Activated naive CD8-positive, alpha-beta T cell (primary cell): Measurements from ENCODE around the gene HSD17B12.

Experiments
- H3K27ac Mint-ChIP-seq: one replicate; pipeline ENCODE4 v1.8.0; 2021; ENCODE audit warnings: mixed read lengths
- H3K27me3 Mint-ChIP-seq: one replicate; pipeline ENCODE4 v1.8.0; 2021; ENCODE audit warnings: mixed read lengths
- H3K36me3 Mint-ChIP-seq: one replicate; pipeline ENCODE4 v1.8.0; 2021; ENCODE audit warnings: mixed read lengths
- H3K4me1 Mint-ChIP-seq: one replicate; pipeline ENCODE4 v1.8.0; 2021; ENCODE audit warnings: low read depth, mixed read lengths
- H3K4me3 Mint-ChIP-seq: one replicate; pipeline ENCODE4 v1.8.0; 2021; ENCODE audit warnings: mild to moderate bottlenecking, mixed read lengths
- H3K9me3 Mint-ChIP-seq: one replicate; pipeline ENCODE4 v1.8.0; 2021; ENCODE audit warnings: low read depth, mixed read lengths

The HSD17B12 gene

DNA sequence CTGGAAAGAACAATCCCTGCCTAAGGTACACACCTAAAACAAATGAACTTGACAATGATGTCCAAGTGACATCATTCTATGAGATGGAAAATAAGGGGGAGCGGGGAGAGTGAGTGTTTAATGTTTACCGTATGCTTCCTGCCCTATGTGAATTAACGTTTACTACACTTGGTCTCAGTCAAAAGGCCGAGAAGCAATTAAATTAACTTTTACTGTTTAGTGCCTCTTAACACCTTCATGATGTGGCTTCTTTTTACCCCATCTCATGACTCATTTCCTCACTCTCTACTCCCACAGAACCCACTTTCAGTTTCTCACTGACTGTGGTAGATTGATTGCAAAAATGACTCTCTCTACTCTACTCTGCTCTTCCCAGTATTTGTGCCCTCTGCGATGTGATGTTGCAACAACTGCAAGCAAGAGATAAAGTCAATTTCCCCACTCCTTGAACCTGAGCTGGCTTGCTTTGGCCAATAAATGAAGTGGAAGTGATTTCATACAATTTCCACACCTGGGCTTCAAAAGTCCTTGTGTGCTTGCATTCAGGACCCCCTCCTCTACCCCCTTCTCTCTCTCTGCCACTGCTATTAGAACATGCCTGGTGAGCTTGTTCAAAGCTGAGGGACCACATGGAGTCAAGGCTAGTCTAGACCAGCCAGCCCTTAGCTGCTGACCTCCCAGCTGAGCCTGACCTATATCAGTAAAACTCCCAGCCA, 188.5 kb downstream of the HSD17B12 start:
- Mint-ChIP-seq H3K9me3 (no peaks in the 10 kb centered on the region), H3K4me3 (peak overlapping the region; percentile 35), H3K27me3 (peaks cover 8% of the 10 kb centered on the region)

DNA sequence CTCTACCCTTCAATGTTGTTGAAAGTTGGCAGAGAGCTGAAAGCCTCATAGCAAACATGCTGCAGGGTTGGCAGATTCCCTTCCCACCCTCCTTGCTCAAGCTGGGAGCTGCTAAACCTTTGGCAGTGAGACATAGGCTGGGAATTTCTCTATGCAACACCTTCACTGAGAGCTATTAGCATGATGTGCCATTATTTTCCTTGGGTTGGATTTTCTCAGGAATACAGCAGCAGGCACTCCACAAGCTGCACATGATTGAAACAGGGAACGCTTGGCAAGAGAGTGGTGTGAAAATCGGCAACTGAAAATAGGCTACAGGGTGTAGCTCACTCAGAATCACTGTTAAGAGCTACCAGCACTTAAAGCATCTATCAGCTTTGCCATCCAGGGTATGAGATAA, 190.5 kb downstream of the HSD17B12 start:
- no peaks in the 10 kb centered on the region for H3K9me3 Mint-ChIP-seq
- H3K36me3 Mint-ChIP-seq = no peaks in the 10 kb centered on the region
- H3K4me1 Mint-ChIP-seq = peaks cover 26% of the 10 kb centered on the region
- no peak overlapping the region for H3K27ac Mint-ChIP-seq
- no peak overlapping the region for H3K4me3 Mint-ChIP-seq
- peaks cover 19% of the 10 kb centered on the region for H3K27me3 Mint-ChIP-seq

More for the DNA sequence above, 188.5 kb downstream of the HSD17B12 start:
- peaks cover 26% of the 10 kb centered on the region for H3K4me1 Mint-ChIP-seq
- H3K27ac Mint-ChIP-seq = peak overlapping the region; percentile 69
- no peaks in the 10 kb centered on the region for H3K36me3 Mint-ChIP-seq

- H3K9me3 Mint-ChIP-seq = no peaks in the 10 kb centered on the region
- no peak overlapping the region for H3K27ac Mint-ChIP-seq
- H3K4me3 Mint-ChIP-seq = no peak overlapping the region
- peaks cover 24% of the 10 kb centered on the region for H3K27me3 Mint-ChIP-seq
- H3K4me1 Mint-ChIP-seq = peaks cover 20% of the 10 kb centered on the region
- H3K36me3 Mint-ChIP-seq = no peaks in the 10 kb centered on the region
Observed at GRCh38 chr11:43872995-43873394, 192.5 kb downstream of the HSD17B12 start.

DNA sequence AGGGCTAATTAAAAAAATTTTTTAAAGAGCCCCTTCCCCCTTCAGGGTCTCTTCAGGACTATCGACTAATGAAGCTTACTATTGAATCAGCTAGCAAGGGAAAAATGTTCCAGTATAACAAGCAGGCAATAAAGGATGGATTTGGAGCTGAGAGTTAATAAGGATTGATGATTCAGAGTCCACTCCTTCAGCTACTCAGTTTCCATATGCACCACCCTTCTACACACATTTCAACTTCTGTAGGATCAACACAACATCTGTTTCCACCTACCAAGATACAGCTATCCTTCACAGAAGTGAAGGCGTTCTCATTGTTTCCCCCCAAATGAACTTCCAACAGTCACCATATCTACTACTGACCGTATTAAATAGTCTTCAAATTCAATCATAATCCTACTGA, 193.5 kb downstream of the HSD17B12 start:
- H3K4me1 Mint-ChIP-seq = peaks cover 11% of the 10 kb centered on the region
- no peaks in the 10 kb centered on the region for H3K36me3 Mint-ChIP-seq
- H3K27ac Mint-ChIP-seq = no peak overlapping the region
- H3K9me3 Mint-ChIP-seq = no peaks in the 10 kb centered on the region
- H3K27me3 Mint-ChIP-seq = peaks cover 27% of the 10 kb centered on the region
- H3K4me3 Mint-ChIP-seq = no peak overlapping the region

DNA sequence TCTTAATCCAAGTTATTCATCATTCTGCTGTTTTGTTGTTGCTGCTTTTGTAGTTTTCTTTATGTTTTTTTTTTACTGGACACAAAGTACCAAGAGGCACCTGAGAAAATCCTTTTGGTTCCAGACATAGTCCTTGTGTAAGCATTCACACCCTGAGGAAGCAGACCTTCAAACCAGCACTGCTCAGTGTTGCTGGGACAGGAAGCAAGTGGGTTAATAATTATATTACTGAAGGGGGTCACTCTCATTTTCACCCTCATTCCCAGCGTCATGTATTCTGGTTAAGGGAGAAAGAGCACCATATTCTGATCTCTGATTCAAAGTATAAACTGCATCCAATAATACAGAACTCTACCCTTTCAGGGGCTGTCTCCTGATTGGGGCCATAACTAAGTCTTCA, 194.2 kb downstream of the HSD17B12 start:
- Mint-ChIP-seq H3K9me3 (no peaks in the 10 kb centered on the region), H3K36me3 (no peaks in the 10 kb centered on the region), H3K4me3 (no peak overlapping the region), H3K27me3 (peaks cover 27% of the 10 kb centered on the region), H3K27ac (no peak overlapping the region), H3K4me1 (peaks cover 4% of the 10 kb centered on the region)

GRCh38 chr11:43879789-43880639, 199.5 kb downstream of the HSD17B12 start:
- H3K27ac Mint-ChIP-seq = peak overlapping the region; percentile 85
- H3K9me3 Mint-ChIP-seq = no peaks in the 10 kb centered on the region
- peaks cover 7% of the 10 kb centered on the region for H3K36me3 Mint-ChIP-seq
- peaks cover 29% of the 10 kb centered on the region for H3K4me1 Mint-ChIP-seq
- H3K27me3 Mint-ChIP-seq = peaks cover 13% of the 10 kb centered on the region
- H3K4me3 Mint-ChIP-seq = peak overlapping the region; percentile 98

- Mint-ChIP-seq H3K27me3 (peaks cover 8% of the 10 kb centered on the region), H3K4me1 (peaks cover 31% of the 10 kb centered on the region), H3K36me3 (peaks cover 8% of the 10 kb centered on the region), H3K4me3 (peak within 1 kb of the TSS; percentile 98), H3K9me3 (no peaks in the 10 kb centered on the region), H3K27ac (peak within 1 kb of the TSS; percentile 85)
Observed at GRCh38 chr11:43880640-43881159, 200.2 kb downstream of the HSD17B12 start, which contains the start of gene ALKBH3. Gene ALKBH3 (plus strand): TSS chr11:43880831. CDS start chr11:43882653, 1,822 bp downstream.

DNA sequence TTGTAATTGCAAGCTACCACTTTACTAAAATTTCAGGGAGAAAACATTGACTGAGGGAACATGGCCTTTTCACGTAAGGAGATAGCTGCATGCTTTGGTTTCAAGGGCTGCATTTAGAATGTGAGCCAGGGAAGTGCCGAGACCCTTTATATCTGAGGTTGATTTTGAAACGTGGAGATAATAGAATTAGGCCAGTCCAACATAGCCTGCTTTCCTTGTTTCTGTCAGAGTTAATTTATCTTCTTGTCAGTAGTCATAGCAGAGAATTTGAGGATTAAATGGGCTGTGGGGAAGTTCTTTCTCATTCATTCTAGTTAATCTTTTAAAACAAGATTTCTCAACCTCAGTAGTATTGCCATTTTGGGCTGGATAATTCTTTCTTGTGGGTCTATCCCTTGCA, 212.3 kb downstream of the HSD17B12 start:
- Mint-ChIP-seq H3K36me3 (peaks cover 18% of the 10 kb centered on the region), H3K4me1 (peaks cover 2% of the 10 kb centered on the region), H3K4me3 (no peak overlapping the region), H3K9me3 (no peaks in the 10 kb centered on the region), H3K27me3 (no peaks in the 10 kb centered on the region), H3K27ac (no peak overlapping the region)

DNA sequence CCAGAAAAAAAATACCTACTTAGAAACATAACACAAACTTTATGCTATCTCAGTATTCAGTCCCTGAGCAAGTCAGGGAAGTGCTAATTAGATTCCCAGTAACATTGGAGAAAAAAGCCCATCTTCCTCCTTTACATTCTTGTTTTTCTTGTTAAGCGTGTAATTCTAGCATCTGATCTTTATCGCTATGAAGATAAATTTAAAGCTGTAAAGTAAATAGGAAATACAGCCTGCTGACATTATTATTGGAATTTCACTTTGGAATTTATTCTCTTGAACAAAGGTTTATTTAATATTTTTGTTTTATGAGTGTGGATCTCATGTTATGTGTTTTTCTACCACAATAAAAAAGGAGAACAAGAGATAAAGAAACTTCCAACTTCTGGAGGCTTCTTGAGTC, 214.0 kb downstream of the HSD17B12 start:
- Mint-ChIP-seq H3K36me3 (peaks cover 26% of the 10 kb centered on the region), H3K9me3 (no peaks in the 10 kb centered on the region), H3K27me3 (no peaks in the 10 kb centered on the region), H3K4me3 (no peak overlapping the region), H3K4me1 (peaks cover 2% of the 10 kb centered on the region), H3K27ac (no peak overlapping the region)

DNA sequence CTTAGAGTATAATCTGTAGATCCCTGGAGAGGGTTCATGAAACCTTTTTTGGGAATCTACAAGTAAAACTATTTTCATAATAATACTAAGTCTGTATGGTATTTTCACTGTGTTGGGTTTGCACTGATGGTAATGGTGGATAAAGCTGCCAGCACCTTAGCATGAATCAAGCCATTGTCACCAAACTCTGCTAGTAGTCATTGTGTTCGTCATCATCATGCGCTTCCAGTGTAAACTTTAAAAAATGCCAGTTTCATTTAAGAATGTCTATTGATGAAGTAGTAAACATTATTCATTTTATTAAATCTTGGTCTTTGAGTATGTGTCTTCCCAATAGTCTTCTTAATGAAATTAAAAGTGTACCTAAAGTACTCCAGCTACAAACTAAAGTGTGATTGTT, 215.1 kb downstream of the HSD17B12 start:
- H3K27me3 Mint-ChIP-seq = no peaks in the 10 kb centered on the region
- no peak overlapping the region for H3K27ac Mint-ChIP-seq
- H3K4me1 Mint-ChIP-seq = no peaks in the 10 kb centered on the region
- no peaks in the 10 kb centered on the region for H3K9me3 Mint-ChIP-seq
- H3K36me3 Mint-ChIP-seq = peaks cover 24% of the 10 kb centered on the region
- H3K4me3 Mint-ChIP-seq = no peak overlapping the region

DNA sequence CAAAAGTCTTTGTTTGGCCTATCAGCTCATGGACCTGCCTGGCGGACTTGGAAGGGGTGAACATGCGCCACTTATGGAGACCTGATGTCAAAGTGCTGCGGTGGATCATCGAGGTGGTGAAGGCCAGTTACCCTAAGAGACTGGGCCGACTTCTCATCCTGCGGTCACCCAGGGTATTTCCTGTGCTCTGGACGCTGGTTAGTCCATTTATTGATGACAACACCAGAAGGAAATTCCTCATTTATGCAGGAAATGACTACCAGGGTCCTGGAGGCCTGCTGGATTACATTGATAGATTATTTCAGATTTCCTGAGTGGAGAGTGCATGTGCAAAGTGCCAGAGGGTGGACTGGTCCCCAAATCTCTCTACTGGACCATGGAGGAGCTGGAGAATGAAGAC, 218.0 kb downstream of the HSD17B12 start:
- peaks cover 27% of the 10 kb centered on the region for H3K36me3 Mint-ChIP-seq

GRCh38 chr11:43899094-43899493, 218.6 kb downstream of the HSD17B12 start:
- Mint-ChIP-seq H3K27me3 (no peaks in the 10 kb centered on the region), H3K36me3 (peaks cover 31% of the 10 kb centered on the region)

More for the DNA sequence above, 218.0 kb downstream of the HSD17B12 start:
- Mint-ChIP-seq H3K27ac (no peak overlapping the region), H3K4me1 (no peaks in the 10 kb centered on the region), H3K4me3 (no peak overlapping the region), H3K27me3 (no peaks in the 10 kb centered on the region), H3K9me3 (no peaks in the 10 kb centered on the region)

DNA sequence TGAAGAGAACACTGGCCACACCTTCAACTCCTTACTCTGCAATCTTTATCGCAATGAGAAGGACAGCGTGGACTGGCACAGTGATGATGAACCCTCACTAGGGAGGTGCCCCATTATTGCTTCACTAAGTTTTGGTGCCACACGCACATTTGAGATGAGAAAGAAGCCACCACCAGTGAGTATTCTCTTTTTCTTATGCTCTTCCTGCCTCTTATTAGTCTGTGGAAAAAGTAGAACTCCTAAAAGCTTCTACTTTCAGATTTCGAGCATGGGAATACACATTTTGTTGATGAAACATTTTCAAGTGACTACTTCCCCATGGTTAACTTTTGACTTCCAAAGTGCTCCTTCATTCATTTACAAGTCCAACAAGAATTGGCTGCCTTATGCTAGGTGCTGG, 221.0 kb downstream of the HSD17B12 start:
- H3K27ac Mint-ChIP-seq = no peak overlapping the region
- H3K36me3 Mint-ChIP-seq = peaks cover 29% of the 10 kb centered on the region
- H3K9me3 Mint-ChIP-seq = no peaks in the 10 kb centered on the region
- no peaks in the 10 kb centered on the region for H3K27me3 Mint-ChIP-seq
- H3K4me3 Mint-ChIP-seq = no peak overlapping the region
- H3K4me1 Mint-ChIP-seq = peaks cover 11% of the 10 kb centered on the region

More at GRCh38 chr11:43899094-43899493, 218.6 kb downstream of the HSD17B12 start:
- Mint-ChIP-seq H3K27ac (no peak overlapping the region), H3K4me3 (no peak overlapping the region), H3K9me3 (no peaks in the 10 kb centered on the region), H3K4me1 (peaks cover 3% of the 10 kb centered on the region)

GRCh38 chr11:43903078-43903477, 222.5 kb downstream of the HSD17B12 start:
- peaks cover 22% of the 10 kb centered on the region for H3K4me1 Mint-ChIP-seq
- H3K27me3 Mint-ChIP-seq = no peaks in the 10 kb centered on the region
- no peak overlapping the region for H3K4me3 Mint-ChIP-seq
- no peaks in the 10 kb centered on the region for H3K9me3 Mint-ChIP-seq
- H3K27ac Mint-ChIP-seq = no peak overlapping the region
- H3K36me3 Mint-ChIP-seq = peaks cover 25% of the 10 kb centered on the region

- Mint-ChIP-seq H3K9me3 (no peaks in the 10 kb centered on the region), H3K36me3 (peaks cover 19% of the 10 kb centered on the region), H3K4me3 (no peak overlapping the region), H3K27me3 (no peaks in the 10 kb centered on the region), H3K27ac (no peak overlapping the region), H3K4me1 (peaks cover 22% of the 10 kb centered on the region)
Observed at GRCh38 chr11:43903969-43904368, 223.4 kb downstream of the HSD17B12 start.
